ENCODE measurements around the gene ASIC4. TPM values are rescaled to one million over a fixed set of nuclear protein-coding genes. Genes with fewer than 3 reads are reported as not detected.

The ASIC4 gene
- total and polyA plus RNA-seq, 9 of the 15 experiments (the other 6 are each of a cell fraction or from before 2014, with no cell fraction given) = 0.07 to 19.2 (median 4.8) TPM

GRCh38 chr2:219522111-219523030, 8.1 kb downstream of the ASIC4 start (continued):
- TF ChIP-seq RBM34 (IDR thresholded peaks at IDR 0.05; ENCODE audit: borderline replicate concordance, insufficient read depth, low read length) (no peak), JUND (IDR thresholded peaks at IDR 0.05; ENCODE audit: borderline replicate concordance, low read depth, low read length) (peak; percentile 74), JUND (tag; IDR thresholded peaks at IDR 0.05; ENCODE audit: borderline replicate concordance, low read depth, low read length) (no peak; the same call in 2 of the 3 replicates), EGR1 (conservative IDR thresholded peaks at IDR 0.05) (peak; percentile 68), BRCA1 (IDR thresholded peaks at IDR 0.05) (no peak), BRCA1 (CRISPR knock-in tag; IDR thresholded peaks at IDR 0.05) (no peak), TBL1XR1 (IDR thresholded peaks at IDR 0.05; ENCODE audit: low read length in 2 of 2) (peak in 1 of 2 experiments; percentile 60; a peak in 1 of 4 replicates), YY1 (IDR thresholded peaks at IDR 0.05; ENCODE audit: borderline replicate concordance in 1 of 3, control insufficient read depth in 1 of 3, extremely low read depth in 1 of 3, insufficient read depth in 3 of 3, insufficient read length in 1 of 3, insufficient replicate concordance in 2 of 3, low read depth in 1 of 3, low read length in 2 of 3) (peak in 1 of 3 experiments; percentile 52), C11orf30 (IDR thresholded peaks at IDR 0.05; ENCODE audit: low read depth) (peak; percentile 71), JUNB (CRISPR knock-in tag; conservative IDR thresholded peaks at IDR 0.05) (no peak), MYC (IDR thresholded peaks at IDR 0.05; ENCODE audit: low read depth, low read length) (0 out of 2 replicates have a peak, but pooled peaks have one; percentile 23), MYC (CRISPR knock-in tag; IDR thresholded peaks at IDR 0.05; ENCODE audit: borderline replicate concordance, low read depth) (no peak), ZNF280B (CRISPR knock-in tag; IDR thresholded peaks at IDR 0.05) (no peak), MCM7 (IDR thresholded peaks at IDR 0.05) (no peak), BCL6 (CRISPR knock-in tag; IDR thresholded peaks at IDR 0.05) (no peak), NR4A1 (CRISPR knock-in tag; IDR thresholded peaks at IDR 0.05) (no peak), NR4A1 (tag; IDR thresholded peaks at IDR 0.05) (no peak), ZSCAN29 (IDR thresholded peaks at IDR 0.05) (no peak), ZNF766 (CRISPR knock-in tag; conservative IDR thresholded peaks at IDR 0.05) (peak; percentile 45; the same call in 1 of the 2 replicates)
- TF ChIP-seq, protein P1, sequence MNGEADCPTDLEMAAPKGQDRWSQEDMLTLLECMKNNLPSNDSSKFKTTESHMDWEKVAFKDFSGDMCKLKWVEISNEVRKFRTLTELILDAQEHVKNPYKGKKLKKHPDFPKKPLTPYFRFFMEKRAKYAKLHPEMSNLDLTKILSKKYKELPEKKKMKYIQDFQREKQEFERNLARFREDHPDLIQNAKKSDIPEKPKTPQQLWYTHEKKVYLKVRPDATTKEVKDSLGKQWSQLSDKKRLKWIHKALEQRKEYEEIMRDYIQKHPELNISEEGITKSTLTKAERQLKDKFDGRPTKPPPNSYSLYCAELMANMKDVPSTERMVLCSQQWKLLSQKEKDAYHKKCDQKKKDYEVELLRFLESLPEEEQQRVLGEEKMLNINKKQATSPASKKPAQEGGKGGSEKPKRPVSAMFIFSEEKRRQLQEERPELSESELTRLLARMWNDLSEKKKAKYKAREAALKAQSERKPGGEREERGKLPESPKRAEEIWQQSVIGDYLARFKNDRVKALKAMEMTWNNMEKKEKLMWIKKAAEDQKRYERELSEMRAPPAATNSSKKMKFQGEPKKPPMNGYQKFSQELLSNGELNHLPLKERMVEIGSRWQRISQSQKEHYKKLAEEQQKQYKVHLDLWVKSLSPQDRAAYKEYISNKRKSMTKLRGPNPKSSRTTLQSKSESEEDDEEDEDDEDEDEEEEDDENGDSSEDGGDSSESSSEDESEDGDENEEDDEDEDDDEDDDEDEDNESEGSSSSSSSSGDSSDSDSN (IDR thresholded peaks at IDR 0.05; ENCODE audit: borderline replicate concordance in 1 of 2, low read depth in 2 of 2, low read length in 2 of 2) = peak; percentile 35 to 78; a peak in 3 of 4 replicates
- TF ChIP-seq, protein P2, sequence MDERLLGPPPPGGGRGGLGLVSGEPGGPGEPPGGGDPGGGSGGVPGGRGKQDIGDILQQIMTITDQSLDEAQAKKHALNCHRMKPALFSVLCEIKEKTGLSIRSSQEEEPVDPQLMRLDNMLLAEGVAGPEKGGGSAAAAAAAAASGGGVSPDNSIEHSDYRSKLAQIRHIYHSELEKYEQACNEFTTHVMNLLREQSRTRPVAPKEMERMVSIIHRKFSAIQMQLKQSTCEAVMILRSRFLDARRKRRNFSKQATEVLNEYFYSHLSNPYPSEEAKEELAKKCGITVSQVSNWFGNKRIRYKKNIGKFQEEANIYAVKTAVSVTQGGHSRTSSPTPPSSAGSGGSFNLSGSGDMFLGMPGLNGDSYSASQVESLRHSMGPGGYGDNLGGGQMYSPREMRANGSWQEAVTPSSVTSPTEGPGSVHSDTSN (CRISPR knock-in tag; IDR thresholded peaks at IDR 0.05; ENCODE audit: low read depth) = no peak
- TF ChIP-seq, protein P2 (tag; conservative IDR thresholded peaks at IDR 0.05; ENCODE audit: low read depth) = peak; percentile 76

Measured in K562 (cell line).